Suprapubic skin (tissue), 4 donors: Measurements from ENCODE around the gene CREB1.

Experiments
- CTCF ChIP-seq, 2 donors: fragments of 200-600 bp in 1 of 2; fragments of 450-650 bp in 1 of 2; sonication (generic) in 1 of 2; IDR thresholded peaks; one replicate each; pipeline ENCODE4 v1.5.1; 2016 to 2019; ENCODE audit warnings: antibody characterized with exemption in 2 of 2, mild to moderate bottlenecking in 1 of 2, moderate library complexity in 1 of 2
- POLR2A ChIP-seq, 2 donors: fragments of 450-650 bp; IDR thresholded peaks; one replicate each; pipeline ENCODE4 v1.6.1; 2017; ENCODE audit warnings: antibody characterized with exemption in 2 of 2, mild to moderate bottlenecking in 2 of 2, moderate library complexity in 2 of 2
- POLR2AphosphoS5 ChIP-seq, 3 donors: sonication (generic); formaldehyde crosslinking; IDR thresholded peaks; one replicate each; pipeline ENCODE4 v1.6.1; 2017; ENCODE audit warnings: antibody characterized with exemption in 3 of 3

GRCh38 chr2:207511851-207512250, 17.9 kb upstream of the CREB1 start:
- TF ChIP-seq POLR2A (IDR thresholded peaks at IDR 0.05) (no peak), POLR2AphosphoS5 (IDR thresholded peaks at IDR 0.05) (no peak), CTCF (IDR thresholded peaks at IDR 0.05) (no peak)
